HepG2 (cell line): ENCODE data around the gene XAB2. TPM values are rescaled to one million over a fixed set of nuclear protein-coding genes. Genes with fewer than 3 reads are reported as not detected.

Experiments
- ADNP ChIP-seq: sonication (generic); formaldehyde crosslinking; IDR thresholded peaks from 2 replicates; pipeline ENCODE4 v1.4.0; 2020; ENCODE audit warnings: missing genetic modification reagents
- ATF2 ChIP-seq: sonication (generic); formaldehyde crosslinking; IDR thresholded peaks from 2 replicates; pipeline ENCODE4 v1.4.0; 2020; ENCODE audit warnings: missing genetic modification reagents
- ETV5 ChIP-seq: IDR thresholded peaks from 2 replicates; pipeline ENCODE4 v1.6.1; 2018; ENCODE audit warnings: missing biosample characterization, missing genetic modification reagents, inconsistent platforms, borderline replicate concordance
- HDAC1 ChIP-seq: sonication (generic); formaldehyde crosslinking; IDR thresholded peaks from 2 replicates; pipeline ENCODE4 v1.5.1; 2020; ENCODE audit warnings: mild to moderate bottlenecking, missing genetic modification reagents
- KDM2A ChIP-seq: sonication (generic); formaldehyde crosslinking; IDR thresholded peaks from 2 replicates; pipeline ENCODE4 v1.4.0; 2020; ENCODE audit warnings: low read depth, missing genetic modification reagents, borderline replicate concordance
- KLF16 ChIP-seq, 2 experiments: sonication (generic) in 1 of 2; formaldehyde crosslinking in 1 of 2; IDR thresholded peaks; 2 replicates each; pipeline versions ENCODE4 v1.6.1 to v1.8.0; 2016 to 2023; ENCODE audit warnings: missing genetic modification reagents in 2 of 2, missing compliant biosample characterization in 1 of 2
- LCORL ChIP-seq, 2 experiments: fragments of 450-650 bp in 1 of 2; sonication (generic) in 1 of 2; formaldehyde crosslinking in 1 of 2; IDR thresholded peaks; 2 replicates each; pipeline versions ENCODE4 v1.5.0 to v1.6.1; 2017 to 2020; ENCODE audit warnings: antibody characterized with exemption in 1 of 2, missing genetic modification reagents in 1 of 2
- MXI1 ChIP-seq: IDR thresholded peaks from 3 replicates; pipeline ENCODE4 v1.6.1; 2012; ENCODE audit warnings: low read depth, low read length, inconsistent platforms, borderline replicate concordance
- SMAD1 ChIP-seq: sonication (generic); formaldehyde crosslinking; IDR thresholded peaks from 2 replicates; pipeline ENCODE4 v1.4.0; 2020; ENCODE audit warnings: missing genetic modification reagents, low read depth, mild to moderate bottlenecking, borderline replicate concordance
- TOPORS ChIP-seq: sonication (generic); formaldehyde crosslinking; IDR thresholded peaks from 2 replicates; pipeline ENCODE4 v1.8.0; 2023; ENCODE audit warnings: mild to moderate bottlenecking, missing genetic modification reagents
- ZBTB42 ChIP-seq: sonication (generic); formaldehyde crosslinking; IDR thresholded peaks from 2 replicates; pipeline ENCODE4 v1.5.0; 2020; ENCODE audit warnings: mild to moderate bottlenecking, missing genetic modification reagents
- ZNF205 ChIP-seq: IDR thresholded peaks from 2 replicates; pipeline ENCODE4 v1.6.1; 2018; ENCODE audit warnings: missing biosample characterization, missing genetic modification reagents
- ZNF235 ChIP-seq: sonication (generic); formaldehyde crosslinking; IDR thresholded peaks from 2 replicates; pipeline ENCODE4 v1.8.1; 2023; ENCODE audit warnings: mild to moderate bottlenecking, missing genetic modification reagents, borderline replicate concordance
- ZNF296 ChIP-seq: sonication (generic); formaldehyde crosslinking; conservative IDR thresholded peaks from 2 replicates; pipeline ENCODE4 v1.5.0; 2020; ENCODE audit warnings: mild to moderate bottlenecking, missing genetic modification reagents
- ZNF460 ChIP-seq: sonication (generic); formaldehyde crosslinking; IDR thresholded peaks from 2 replicates; pipeline ENCODE4 v1.5.1; 2020; ENCODE audit warnings: missing genetic modification reagents, mild to moderate bottlenecking, borderline replicate concordance
- ZNF556 ChIP-seq: sonication (generic); formaldehyde crosslinking; IDR thresholded peaks from 2 replicates; pipeline ENCODE4 v1.4.0; 2020; ENCODE audit warnings: mild to moderate bottlenecking, missing genetic modification reagents, borderline replicate concordance
- ZNF572 ChIP-seq: sonication (generic); formaldehyde crosslinking; IDR thresholded peaks from 2 replicates; pipeline ENCODE4 v1.5.1; 2020; ENCODE audit warnings: mild to moderate bottlenecking, missing genetic modification reagents
- ZNF576 ChIP-seq: sonication (generic); formaldehyde crosslinking; IDR thresholded peaks from 2 replicates; pipeline ENCODE4 v1.4.0; 2020; ENCODE audit warnings: mild to moderate bottlenecking, missing genetic modification reagents
- ZNF737 ChIP-seq: sonication (generic); formaldehyde crosslinking; IDR thresholded peaks from 2 replicates; pipeline ENCODE4 v1.5.0; 2020; ENCODE audit warnings: missing genetic modification reagents, mild to moderate bottlenecking, borderline replicate concordance
- ZSCAN25 ChIP-seq: sonication (generic); formaldehyde crosslinking; IDR thresholded peaks from 2 replicates; pipeline ENCODE4 v1.8.0; 2022; ENCODE audit warnings: mild to moderate bottlenecking, missing genetic modification reagents
- polyA plus RNA-seq, 8 experiments: library from polyadenylated mRNA; depleted of rRNA in 3 of 8; stranded (reverse) in 7 of 8; unstranded in 1 of 8; fragments of >200 nt; fragmentation: Illumina TruSeq in 4 of 8; extraction: Trizol in 4 of 8; gene quantifications; 2 replicates each; pipeline versions ENCODE4 v1.2.1 to v1.2.3, GENCODE V29; 2011 to 2016; ENCODE audit warnings: low read depth in 4 of 8, missing spikeins in 1 of 8, mixed read lengths in 1 of 8; ENCODE audit not compliant: insufficient read depth in 1 of 8
- total RNA-seq, 5 experiments: library from RNA; depleted of rRNA; stranded (reverse); fragments of >200 nt; fragmentation: Illumina TruSeq; extraction: Trizol; gene quantifications; 2 replicates each; pipeline ENCODE4 v1.2.3, GENCODE V29; 2016; ENCODE audit warnings: low read depth in 1 of 5
- TF ChIP-seq, protein P1 (sequence below), 2 experiments: fragments of 450-650 bp in 1 of 2; sonication (generic) in 1 of 2; formaldehyde crosslinking; IDR thresholded peaks; 2 replicates each; pipeline versions ENCODE4 v1.5.0 to v1.8.0; 2020 to 2022; ENCODE audit warnings: mild to moderate bottlenecking in 1 of 2, missing genetic modification reagents in 1 of 2
- TF ChIP-seq, protein P2 (sequence below): IDR thresholded peaks from 2 replicates; pipeline ENCODE4 v1.6.1; 2016; ENCODE audit warnings: control low read depth

Gene XAB2
- total and polyA plus RNA-seq, 2 of the 13 experiments (the other 11 are each of a cell fraction or from before 2014, with no cell fraction given), result 6.2 to 23.9 TPM

DNA sequence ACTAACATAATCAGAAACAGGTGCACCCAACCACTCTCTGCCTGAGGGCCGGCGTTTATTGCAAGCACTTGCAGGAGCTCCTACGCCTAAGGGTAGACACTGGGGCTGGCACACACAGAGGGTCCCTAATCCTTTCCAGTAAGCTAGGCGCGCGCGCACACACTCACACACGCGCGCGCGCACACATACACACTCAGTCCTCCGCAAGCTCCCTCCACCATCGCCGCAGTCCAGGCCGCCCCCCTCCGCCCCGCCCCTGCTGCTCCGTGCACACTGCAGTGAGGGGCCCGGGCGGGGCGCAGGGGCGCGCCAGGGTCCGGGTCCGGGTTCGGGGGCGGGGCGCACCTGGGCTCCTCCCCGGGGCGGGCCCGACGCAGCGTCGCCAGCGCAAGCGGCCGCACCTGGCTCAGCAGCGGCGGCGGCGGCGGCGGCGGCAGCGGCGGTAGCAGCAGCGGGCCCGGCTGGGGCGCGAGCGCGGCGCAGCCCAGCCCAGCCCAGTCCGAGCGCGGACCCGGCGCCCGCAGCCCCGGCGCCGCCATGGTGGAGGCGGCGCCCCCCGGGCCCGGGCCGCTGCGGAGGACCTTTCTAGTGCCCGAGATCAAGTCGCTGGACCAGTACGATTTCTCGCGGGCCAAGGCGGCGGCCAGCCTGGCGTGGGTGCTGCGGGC is 33.7 kb downstream of the XAB2 start, which contains the start of gene CAMSAP3 (continued):
- TF ChIP-seq TOPORS (CRISPR knock-in tag) (no peak), ADNP (CRISPR knock-in tag) (no peak), ZNF296 (CRISPR knock-in tag) (no peak), HDAC1 (0 out of 2 replicates have a peak, but pooled peaks have one; percentile 19), ZNF235 (CRISPR knock-in tag) (no peak), ZNF572 (CRISPR knock-in tag) (no peak), MXI1 (peak; percentile 25; the same call in 1 of the 3 replicates), SMAD1 (CRISPR knock-in tag) (no peak), ZNF556 (CRISPR knock-in tag) (no peak), ETV5 (CRISPR knock-in tag) (0 out of 2 replicates have a peak, but pooled peaks have one; percentile 9), ZSCAN25 (peak; percentile 89), LCORL (IDR thresholded peaks at IDR 0.05) (no peak), LCORL (CRISPR knock-in tag; IDR thresholded peaks at IDR 0.05) (0 out of 2 replicates have a peak, but pooled peaks have one; percentile 22), ZNF460 (CRISPR knock-in tag) (no peak), ZNF576 (no peak), KLF16 (CRISPR knock-in tag; IDR thresholded peaks at IDR 0.05) (0 out of 4 replicates have a peak, but pooled peaks of 1 of the 2 experiments have one; percentile 47), ZNF205 (CRISPR knock-in tag) (no peak), ZNF737 (CRISPR knock-in tag) (no peak), ATF2 (CRISPR knock-in tag) (no peak), KDM2A (CRISPR knock-in tag) (peak; percentile 46; the same call in 1 of the 2 replicates), ZBTB42 (CRISPR knock-in tag) (no peak)
- TF ChIP-seq, protein P1, sequence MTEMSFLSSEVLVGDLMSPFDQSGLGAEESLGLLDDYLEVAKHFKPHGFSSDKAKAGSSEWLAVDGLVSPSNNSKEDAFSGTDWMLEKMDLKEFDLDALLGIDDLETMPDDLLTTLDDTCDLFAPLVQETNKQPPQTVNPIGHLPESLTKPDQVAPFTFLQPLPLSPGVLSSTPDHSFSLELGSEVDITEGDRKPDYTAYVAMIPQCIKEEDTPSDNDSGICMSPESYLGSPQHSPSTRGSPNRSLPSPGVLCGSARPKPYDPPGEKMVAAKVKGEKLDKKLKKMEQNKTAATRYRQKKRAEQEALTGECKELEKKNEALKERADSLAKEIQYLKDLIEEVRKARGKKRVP (CRISPR knock-in tag; IDR thresholded peaks at IDR 0.05), result no peak
- TF ChIP-seq, protein P2, sequence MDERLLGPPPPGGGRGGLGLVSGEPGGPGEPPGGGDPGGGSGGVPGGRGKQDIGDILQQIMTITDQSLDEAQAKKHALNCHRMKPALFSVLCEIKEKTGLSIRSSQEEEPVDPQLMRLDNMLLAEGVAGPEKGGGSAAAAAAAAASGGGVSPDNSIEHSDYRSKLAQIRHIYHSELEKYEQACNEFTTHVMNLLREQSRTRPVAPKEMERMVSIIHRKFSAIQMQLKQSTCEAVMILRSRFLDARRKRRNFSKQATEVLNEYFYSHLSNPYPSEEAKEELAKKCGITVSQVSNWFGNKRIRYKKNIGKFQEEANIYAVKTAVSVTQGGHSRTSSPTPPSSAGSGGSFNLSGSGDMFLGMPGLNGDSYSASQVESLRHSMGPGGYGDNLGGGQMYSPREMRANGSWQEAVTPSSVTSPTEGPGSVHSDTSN, result no peak
